GM18909 (cell line): ENCODE data around the gene PSMD7.
"Not testable (repeated sequence)": the region's sequence is repeated elsewhere in the genome, so short reads cannot be mapped to it uniquely, and the experiment has no call there.

Experiments used
- ATAC-seq: cut with Tn5 transposase; IDR thresholded peaks from one replicate; pipeline ENCODE4 v1.9.1; 2021; ENCODE audit warnings: mild to moderate bottlenecking; ENCODE audit not compliant: unreplicated experiment, poor library complexity

Gene PSMD7

DNA sequence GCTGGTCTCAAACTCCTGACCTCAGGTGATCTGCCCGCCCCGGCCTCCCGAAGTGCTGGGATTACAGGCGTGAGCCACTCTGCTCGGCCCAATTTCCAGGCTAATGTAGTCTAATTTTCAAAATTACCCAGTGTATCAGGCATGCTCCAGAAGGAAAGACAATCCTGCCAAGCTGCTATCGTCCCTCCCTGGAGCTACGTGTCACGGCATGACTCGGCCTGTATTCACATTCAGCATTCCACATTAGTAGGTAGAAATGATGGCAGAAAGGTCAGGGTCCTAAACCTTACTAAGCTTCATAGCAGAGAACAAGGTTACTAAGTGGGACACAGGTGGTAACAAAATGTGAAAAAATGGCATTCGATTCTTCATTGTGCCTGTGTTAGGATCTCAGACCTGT is 42.6 kb downstream of the PSMD7 start:
- not testable (repeated sequence) for ATAC-seq

DNA sequence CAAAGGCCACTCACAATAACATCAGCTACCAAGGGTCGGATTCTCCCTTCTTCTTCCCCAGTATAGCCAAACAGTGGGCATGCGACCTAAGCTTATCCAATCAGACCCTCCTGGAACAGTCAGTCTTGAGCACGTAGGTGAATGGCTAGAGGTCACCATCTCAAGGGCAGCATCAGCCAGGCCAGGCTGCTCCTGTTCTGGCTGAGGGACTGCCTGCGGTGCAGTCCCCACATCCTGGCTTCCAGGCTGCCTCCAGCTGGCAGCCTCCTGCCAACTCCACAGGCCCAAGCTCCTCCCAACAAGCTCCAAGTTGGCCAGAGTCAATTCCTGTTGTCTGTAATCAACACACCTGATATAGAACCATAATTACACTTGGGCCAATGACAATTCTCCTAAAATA is 56.4 kb downstream of the PSMD7 start:
- not testable (repeated sequence) for ATAC-seq
